KMS-11 (cell line): ENCODE measurements around the gene MOB3A.
"Not testable (repeated sequence)": the region's sequence is repeated elsewhere in the genome, so short reads cannot be mapped to it uniquely, and the experiment has no call there.

Source experiments
- H2AFZ ChIP-seq: fragments of 200-600 bp; sonication (generic); 2 replicates; pipeline ENCODE4 v1.6.1; 2016; ENCODE audit warnings: antibody characterized with exemption, mixed run types, low read depth
- H3K27ac ChIP-seq: fragments of 200-600 bp; sonication (generic); 2 replicates; pipeline ENCODE4 v1.6.1; 2016; ENCODE audit warnings: mild to moderate bottlenecking, mixed run types
- H3K27me3 ChIP-seq: fragments of 200-600 bp; sonication (generic); 2 replicates; pipeline ENCODE4 v1.6.1; 2017; ENCODE audit warnings: mild to moderate bottlenecking, low read depth, mixed run types, moderate library complexity; ENCODE audit not compliant: insufficient read depth
- H3K36me3 ChIP-seq: fragments of 200-600 bp; sonication (generic); 2 replicates; pipeline ENCODE4 v1.6.1; 2017; ENCODE audit warnings: mild to moderate bottlenecking, mixed run types; ENCODE audit not compliant: insufficient read depth
- H3K4me1 ChIP-seq: fragments of 200-600 bp; sonication (generic); 2 replicates; pipeline ENCODE4 v1.6.1; 2016; ENCODE audit warnings: mild to moderate bottlenecking, low read depth, mixed run types; ENCODE audit not compliant: poor library complexity, severe bottlenecking
- H3K4me2 ChIP-seq: fragments of 200-600 bp; sonication (generic); 2 replicates; pipeline ENCODE4 v1.7.0; 2016; ENCODE audit warnings: mild to moderate bottlenecking, mixed run types
- H3K4me3 ChIP-seq: fragments of 200-600 bp; sonication (generic); IDR thresholded peaks from 2 replicates; pipeline ENCODE4 v1.6.1; 2017; ENCODE audit warnings: low read depth, low read length, mixed read lengths; ENCODE audit not compliant: insufficient read depth
- H3K79me2 ChIP-seq: fragments of 200-600 bp; sonication (generic); 2 replicates; pipeline ENCODE4 v1.6.1; 2016; ENCODE audit warnings: low read depth, mixed run types; ENCODE audit not compliant: insufficient read depth
- H3K9ac ChIP-seq: fragments of 200-600 bp; sonication (generic); 2 replicates; pipeline ENCODE4 v1.6.1; 2016; ENCODE audit warnings: mild to moderate bottlenecking, mixed run types
- H4K20me1 ChIP-seq: fragments of 200-600 bp; sonication (generic); 2 replicates; pipeline ENCODE4 v1.6.1; 2016; ENCODE audit warnings: mild to moderate bottlenecking, mixed run types; ENCODE audit not compliant: insufficient read depth
- TF ChIP-seq, protein P1 (sequence below): fragments of 200-600 bp; sonication (generic); conservative IDR thresholded peaks from 2 replicates; pipeline ENCODE4 v1.6.1; 2017; ENCODE audit warnings: low read depth, mild to moderate bottlenecking, antibody characterized with exemption, low read length, moderate library complexity, mixed read lengths

Gene MOB3A

GRCh38 chr19:2087621-2088100, 8.5 kb downstream of the MOB3A start:
- peaks cover 54% of the 10 kb centered on the region for H3K4me1 ChIP-seq
- TF ChIP-seq, protein P1, sequence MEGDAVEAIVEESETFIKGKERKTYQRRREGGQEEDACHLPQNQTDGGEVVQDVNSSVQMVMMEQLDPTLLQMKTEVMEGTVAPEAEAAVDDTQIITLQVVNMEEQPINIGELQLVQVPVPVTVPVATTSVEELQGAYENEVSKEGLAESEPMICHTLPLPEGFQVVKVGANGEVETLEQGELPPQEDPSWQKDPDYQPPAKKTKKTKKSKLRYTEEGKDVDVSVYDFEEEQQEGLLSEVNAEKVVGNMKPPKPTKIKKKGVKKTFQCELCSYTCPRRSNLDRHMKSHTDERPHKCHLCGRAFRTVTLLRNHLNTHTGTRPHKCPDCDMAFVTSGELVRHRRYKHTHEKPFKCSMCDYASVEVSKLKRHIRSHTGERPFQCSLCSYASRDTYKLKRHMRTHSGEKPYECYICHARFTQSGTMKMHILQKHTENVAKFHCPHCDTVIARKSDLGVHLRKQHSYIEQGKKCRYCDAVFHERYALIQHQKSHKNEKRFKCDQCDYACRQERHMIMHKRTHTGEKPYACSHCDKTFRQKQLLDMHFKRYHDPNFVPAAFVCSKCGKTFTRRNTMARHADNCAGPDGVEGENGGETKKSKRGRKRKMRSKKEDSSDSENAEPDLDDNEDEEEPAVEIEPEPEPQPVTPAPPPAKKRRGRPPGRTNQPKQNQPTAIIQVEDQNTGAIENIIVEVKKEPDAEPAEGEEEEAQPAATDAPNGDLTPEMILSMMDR: no peak
- H3K79me2 ChIP-seq: peaks cover 13% of the 10 kb centered on the region; the same call in 1 of the 2 replicates

GRCh38 chr19:2086695-2087620, 9.2 kb downstream of the MOB3A start:
- H3K79me2 ChIP-seq: peaks cover 17% of the 10 kb centered on the region; the same call in 1 of the 2 replicates
- H3K9ac ChIP-seq: not testable (repeated sequence)

More at GRCh38 chr19:2087621-2088100, 8.5 kb downstream of the MOB3A start:
- Histone ChIP-seq H2AFZ (no peak overlapping the region), H3K27me3 (no peaks in the 10 kb centered on the region), H3K4me3 (no peak overlapping the region), H3K4me2 (no peak overlapping the region), H3K9ac (no peak overlapping the region), H3K27ac (no peak overlapping the region), H3K36me3 (no peaks in the 10 kb centered on the region), H4K20me1 (no peaks in the 10 kb centered on the region)

GRCh38 chr19:2084993-2085720, 11.0 kb downstream of the MOB3A start:
- Histone ChIP-seq H3K4me1 (peaks cover 48% of the 10 kb centered on the region), H2AFZ (peak overlapping the region; percentile 77; the same call in 1 of the 2 replicates), H4K20me1 (no peaks in the 10 kb centered on the region), H3K9ac (peak overlapping the region; percentile 82), H3K27me3 (no peaks in the 10 kb centered on the region), H3K79me2 (peaks cover 25% of the 10 kb centered on the region; the same call in 1 of the 2 replicates), H3K4me2 (peak overlapping the region; percentile 94), H3K27ac (peak overlapping the region; percentile 88), H3K36me3 (no peaks in the 10 kb centered on the region), H3K4me3 (no peak overlapping the region)
- TF ChIP-seq, protein P1: no peak

More at GRCh38 chr19:2086695-2087620, 9.2 kb downstream of the MOB3A start:
- H3K4me1 ChIP-seq: peaks cover 54% of the 10 kb centered on the region
- H3K27me3 ChIP-seq, H3K36me3 ChIP-seq, H3K27ac ChIP-seq, H4K20me1 ChIP-seq, H3K4me2 ChIP-seq, H2AFZ ChIP-seq, H3K4me3 ChIP-seq: not testable (repeated sequence)

DNA sequence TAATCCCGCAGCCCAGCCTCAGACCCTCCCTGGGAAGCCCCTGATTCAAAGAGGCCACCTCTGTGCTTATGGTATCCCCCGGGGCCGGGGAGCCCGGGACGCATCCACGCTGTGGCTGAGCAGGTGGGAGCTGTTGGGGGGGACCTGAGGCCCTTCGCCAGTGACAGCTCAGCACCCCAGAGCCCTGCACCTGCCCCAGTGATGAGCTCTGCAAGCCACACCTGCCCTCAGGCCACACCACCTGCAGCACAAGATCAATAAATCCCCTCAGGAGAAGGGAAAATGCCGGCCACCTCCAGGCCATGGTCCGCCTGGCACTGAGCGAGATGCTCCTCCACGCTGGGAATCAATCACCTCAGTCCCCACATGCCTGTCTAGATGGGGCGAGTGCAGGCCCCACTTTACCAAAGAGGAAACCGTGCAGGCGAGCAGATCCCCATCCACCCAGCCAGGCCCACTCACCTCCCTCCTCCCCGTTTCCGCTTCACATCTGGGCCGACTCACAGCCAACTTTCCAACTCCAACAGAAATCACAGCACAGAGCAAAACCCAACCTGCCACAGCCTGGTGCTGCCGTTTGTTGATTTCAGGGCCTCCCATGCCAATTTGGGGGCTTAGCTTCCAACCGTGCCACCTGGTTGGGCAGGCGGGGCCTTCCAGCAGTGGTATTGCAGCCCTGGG, 12.8 kb downstream of the MOB3A start:
- Histone ChIP-seq H3K27me3 (no peaks in the 10 kb centered on the region), H3K79me2 (peaks cover 25% of the 10 kb centered on the region; the same call in 1 of the 2 replicates), H3K4me1 (peaks cover 37% of the 10 kb centered on the region), H3K9ac (no peak overlapping the region), H3K27ac (peak overlapping the region; percentile 88; the same call in 1 of the 2 replicates), H3K4me2 (peak overlapping the region; percentile 27), H2AFZ (no peak overlapping the region), H3K4me3 (no peak overlapping the region), H4K20me1 (no peaks in the 10 kb centered on the region), H3K36me3 (no peaks in the 10 kb centered on the region)
- TF ChIP-seq, protein P1: no peak
